K562 (cell line): ENCODE measurements around the gene IRF3. TPM values are rescaled to one million over a fixed set of nuclear protein-coding genes. Genes with fewer than 3 reads are reported as not detected.

Experiments
- FOXK2 ChIP-seq, 2 experiments: fragments of 450-650 bp; IDR thresholded peaks in 1 of 2; conservative IDR thresholded peaks in 1 of 2; 2 replicates each; pipeline ENCODE4 v1.6.1; 2016; ENCODE audit warnings: low read depth in 2 of 2, mild to moderate bottlenecking in 1 of 2
- KDM5B ChIP-seq: fragments of 200-600 bp; sonication (generic); IDR thresholded peaks from 2 replicates; pipeline ENCODE4 v1.6.1; 2012; ENCODE audit warnings: low read depth, mild to moderate bottlenecking, moderate library complexity, low read length, control low read depth, inconsistent platforms; ENCODE audit not compliant: insufficient replicate concordance
- MEIS2 ChIP-seq: fragments of 450-650 bp; IDR thresholded peaks from 2 replicates; pipeline ENCODE4 v1.6.1; 2014; ENCODE audit warnings: mild to moderate bottlenecking; ENCODE audit not compliant: partially characterized antibody
- NR1H2 ChIP-seq: sonication (generic); formaldehyde crosslinking; IDR thresholded peaks from 2 replicates; pipeline ENCODE4 v1.4.0; 2020; ENCODE audit warnings: mild to moderate bottlenecking, missing genetic modification reagents
- NR2C2 ChIP-seq, 2 experiments: fragments of 200-800 bp in 1 of 2; sonication (Bioruptor generic) in 1 of 2; sonication (generic) in 1 of 2; formaldehyde crosslinking in 1 of 2; IDR thresholded peaks; 2 replicates each; pipeline versions ENCODE4 v1.6.1 to v1.8.0; 2016 to 2022; ENCODE audit warnings: mild to moderate bottlenecking in 1 of 2, missing compliant biosample characterization in 1 of 2, missing genetic modification characterization in 1 of 2, missing genetic modification reagents in 1 of 2
- RAD21 ChIP-seq, 2 experiments: fragments of 250-450 bp in 1 of 2; fragments of 450-650 bp in 1 of 2; sonication (Bioruptor Pico) in 1 of 2; formaldehyde crosslinking in 1 of 2; IDR thresholded peaks in 1 of 2; conservative IDR thresholded peaks in 1 of 2; 2 replicates each; pipeline versions ENCODE4 v1.4.0 to v1.8.0; 2020 to 2022; ENCODE audit warnings: mild to moderate bottlenecking in 2 of 2, moderate library complexity in 1 of 2
- RFX1 ChIP-seq: fragments of 450-650 bp; IDR thresholded peaks from 2 replicates; pipeline ENCODE4 v1.6.1; 2016; ENCODE audit warnings: mild to moderate bottlenecking, moderate library complexity
- SP1 ChIP-seq: sonication (generic); formaldehyde crosslinking; IDR thresholded peaks from 2 replicates; pipeline ENCODE4 v1.8.1; 2022; ENCODE audit warnings: mild to moderate bottlenecking, missing genetic modification reagents
- STAG1 ChIP-seq: sonication (generic); formaldehyde crosslinking; IDR thresholded peaks from 2 replicates; pipeline ENCODE4 v1.5.0; 2020; ENCODE audit warnings: missing genetic modification reagents, borderline replicate concordance
- ZNF146 ChIP-seq: IDR thresholded peaks from one replicate; pipeline ENCODE4 v1.6.1; 2018; ENCODE audit warnings: missing compliant biosample characterization; ENCODE audit not compliant: unreplicated experiment
- ZNF766 ChIP-seq: fragments of 200-800 bp; sonication (Bioruptor generic); conservative IDR thresholded peaks from 2 replicates; pipeline ENCODE4 v1.6.1; 2016; ENCODE audit warnings: missing genetic modification characterization, missing compliant biosample characterization
- ZNF77 ChIP-seq: fragments of 250-450 bp; sonication (Bioruptor Pico); IDR thresholded peaks from 2 replicates; pipeline ENCODE4 v1.5.0; 2020
- polyA plus RNA-seq, 8 experiments: library from polyadenylated mRNA; depleted of rRNA in 4 of 8; stranded (reverse) in 5 of 8; unstranded in 3 of 8; fragments of >200 nt; fragmentation: Nextera tagmentation in 2 of 8; fragmentation: Illumina TruSeq in 1 of 8; extraction: Ambion mirVana in 2 of 8; extraction: Trizol in 1 of 8; gene quantifications; 2 replicates each; pipeline versions ENCODE4 v1.2.1 to v1.2.3, GENCODE V29; 2011 to 2014; ENCODE audit warnings: inconsistent platforms in 1 of 8, missing spikeins in 1 of 8
- total RNA-seq, 7 experiments: library from RNA; depleted of rRNA in 6 of 7; stranded (reverse); fragments of >200 nt in 6 of 7; fragmentation: Illumina TruSeq in 2 of 7; extraction: Trizol in 2 of 7; gene quantifications; 2 replicates each; pipeline versions ENCODE4 v1.2.1 to v1.2.3, GENCODE V29; 2011 to 2021; ENCODE audit warnings: low replicate concordance in 1 of 7
- TF ChIP-seq, protein P1 (sequence below): sonication (generic); formaldehyde crosslinking; IDR thresholded peaks from 2 replicates; pipeline ENCODE4 v1.8.0; 2022; ENCODE audit warnings: mild to moderate bottlenecking, missing genetic modification reagents
- TF ChIP-seq, protein P2 (sequence below): fragments of 450-650 bp; IDR thresholded peaks from 2 replicates; pipeline ENCODE4 v1.6.1; 2017; ENCODE audit warnings: antibody characterized with exemption, mild to moderate bottlenecking
- TF ChIP-seq, protein P3 (sequence below): fragments of 450-650 bp; IDR thresholded peaks from 2 replicates; pipeline ENCODE4 v1.6.1; 2014; ENCODE audit warnings: low read depth, mild to moderate bottlenecking, moderate library complexity, borderline replicate concordance

IRF3 gene
- total and polyA plus RNA-seq, 9 of the 15 experiments (the other 6 are each of a cell fraction or from before 2014, with no cell fraction given) = 7.5 to 145 (median 65.4) TPM

DNA sequence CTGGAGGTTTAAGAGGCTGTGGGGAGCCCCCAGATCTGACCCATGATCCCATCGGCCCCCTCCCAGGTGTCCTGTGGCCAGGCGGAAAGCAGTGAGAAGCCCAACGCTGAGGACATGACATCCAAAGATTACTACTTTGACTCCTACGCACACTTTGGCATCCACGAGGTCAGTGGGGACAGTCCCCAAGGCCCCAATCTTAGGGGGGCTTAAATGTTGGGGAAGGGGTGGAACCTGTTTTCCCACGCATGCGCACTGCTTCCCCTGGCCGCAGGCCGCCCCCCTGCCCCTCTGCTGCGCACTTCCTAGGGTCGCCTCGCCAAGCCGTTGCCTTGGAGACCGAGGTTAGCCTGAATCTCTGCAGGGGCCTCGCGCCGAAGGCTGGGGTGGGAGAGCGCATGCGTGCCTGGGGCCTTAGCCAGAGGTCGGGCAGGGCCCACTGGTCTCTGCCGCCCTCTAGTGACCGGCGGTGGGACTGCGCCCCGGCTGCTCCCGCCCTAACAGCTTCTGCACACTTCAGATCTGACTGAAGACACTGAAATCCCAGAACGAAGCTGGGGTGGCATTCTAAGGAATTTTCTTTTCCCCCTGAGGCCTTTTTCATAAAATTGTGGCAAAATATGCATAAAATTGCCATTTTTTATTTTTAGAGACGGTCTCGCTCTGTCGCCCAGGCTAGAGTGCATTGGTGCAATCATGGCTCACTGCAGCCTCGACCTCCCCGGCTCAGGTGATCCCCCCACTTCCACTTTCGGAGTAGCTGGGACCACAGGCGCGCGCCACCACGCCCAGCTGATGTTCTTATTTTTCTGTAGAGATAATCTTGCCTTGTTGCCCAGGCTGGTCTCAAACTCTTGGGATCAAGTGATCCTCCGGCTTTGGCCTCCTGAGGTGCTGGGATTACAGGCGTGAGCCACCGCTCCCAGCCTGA, 15.0 kb upstream of the IRF3 start (continued):
- TF ChIP-seq, protein P1, sequence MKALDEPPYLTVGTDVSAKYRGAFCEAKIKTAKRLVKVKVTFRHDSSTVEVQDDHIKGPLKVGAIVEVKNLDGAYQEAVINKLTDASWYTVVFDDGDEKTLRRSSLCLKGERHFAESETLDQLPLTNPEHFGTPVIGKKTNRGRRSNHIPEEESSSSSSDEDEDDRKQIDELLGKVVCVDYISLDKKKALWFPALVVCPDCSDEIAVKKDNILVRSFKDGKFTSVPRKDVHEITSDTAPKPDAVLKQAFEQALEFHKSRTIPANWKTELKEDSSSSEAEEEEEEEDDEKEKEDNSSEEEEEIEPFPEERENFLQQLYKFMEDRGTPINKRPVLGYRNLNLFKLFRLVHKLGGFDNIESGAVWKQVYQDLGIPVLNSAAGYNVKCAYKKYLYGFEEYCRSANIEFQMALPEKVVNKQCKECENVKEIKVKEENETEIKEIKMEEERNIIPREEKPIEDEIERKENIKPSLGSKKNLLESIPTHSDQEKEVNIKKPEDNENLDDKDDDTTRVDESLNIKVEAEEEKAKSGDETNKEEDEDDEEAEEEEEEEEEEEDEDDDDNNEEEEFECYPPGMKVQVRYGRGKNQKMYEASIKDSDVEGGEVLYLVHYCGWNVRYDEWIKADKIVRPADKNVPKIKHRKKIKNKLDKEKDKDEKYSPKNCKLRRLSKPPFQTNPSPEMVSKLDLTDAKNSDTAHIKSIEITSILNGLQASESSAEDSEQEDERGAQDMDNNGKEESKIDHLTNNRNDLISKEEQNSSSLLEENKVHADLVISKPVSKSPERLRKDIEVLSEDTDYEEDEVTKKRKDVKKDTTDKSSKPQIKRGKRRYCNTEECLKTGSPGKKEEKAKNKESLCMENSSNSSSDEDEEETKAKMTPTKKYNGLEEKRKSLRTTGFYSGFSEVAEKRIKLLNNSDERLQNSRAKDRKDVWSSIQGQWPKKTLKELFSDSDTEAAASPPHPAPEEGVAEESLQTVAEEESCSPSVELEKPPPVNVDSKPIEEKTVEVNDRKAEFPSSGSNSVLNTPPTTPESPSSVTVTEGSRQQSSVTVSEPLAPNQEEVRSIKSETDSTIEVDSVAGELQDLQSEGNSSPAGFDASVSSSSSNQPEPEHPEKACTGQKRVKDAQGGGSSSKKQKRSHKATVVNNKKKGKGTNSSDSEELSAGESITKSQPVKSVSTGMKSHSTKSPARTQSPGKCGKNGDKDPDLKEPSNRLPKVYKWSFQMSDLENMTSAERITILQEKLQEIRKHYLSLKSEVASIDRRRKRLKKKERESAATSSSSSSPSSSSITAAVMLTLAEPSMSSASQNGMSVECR (CRISPR knock-in tag) = peak; percentile 68; the same call in 1 of the 2 replicates
- TF ChIP-seq NR1H2 (0 out of 2 replicates have a peak, but pooled peaks have one; percentile 52), ZNF77 (CRISPR knock-in tag) (no peak), FOXK2 (conservative IDR thresholded peaks at IDR 0.05 in 1 of 2, IDR thresholded peaks at IDR 0.05 in 1 of 2; ENCODE audit: low read depth in 2 of 2) (no peak), KDM5B (no peak), RFX1 (peak; percentile 90), NR2C2 (CRISPR knock-in tag; IDR thresholded peaks at IDR 0.05) (no peak), NR2C2 (tag; IDR thresholded peaks at IDR 0.05) (peak; percentile 44; the same call in 1 of the 2 replicates), STAG1 (peak; percentile 68), MEIS2 (peak; percentile 25), ZNF766 (peak; percentile 34; the same call in 1 of the 2 replicates), ZNF146 (CRISPR knock-in tag) (no peak), RAD21 (CRISPR knock-in tag; conservative IDR thresholded peaks at IDR 0.05 in 1 of 2, IDR thresholded peaks at IDR 0.05 in 1 of 2) (peak; percentile 78 to 81), SP1 (CRISPR knock-in tag) (peak; percentile 79)
- TF ChIP-seq, protein P2, sequence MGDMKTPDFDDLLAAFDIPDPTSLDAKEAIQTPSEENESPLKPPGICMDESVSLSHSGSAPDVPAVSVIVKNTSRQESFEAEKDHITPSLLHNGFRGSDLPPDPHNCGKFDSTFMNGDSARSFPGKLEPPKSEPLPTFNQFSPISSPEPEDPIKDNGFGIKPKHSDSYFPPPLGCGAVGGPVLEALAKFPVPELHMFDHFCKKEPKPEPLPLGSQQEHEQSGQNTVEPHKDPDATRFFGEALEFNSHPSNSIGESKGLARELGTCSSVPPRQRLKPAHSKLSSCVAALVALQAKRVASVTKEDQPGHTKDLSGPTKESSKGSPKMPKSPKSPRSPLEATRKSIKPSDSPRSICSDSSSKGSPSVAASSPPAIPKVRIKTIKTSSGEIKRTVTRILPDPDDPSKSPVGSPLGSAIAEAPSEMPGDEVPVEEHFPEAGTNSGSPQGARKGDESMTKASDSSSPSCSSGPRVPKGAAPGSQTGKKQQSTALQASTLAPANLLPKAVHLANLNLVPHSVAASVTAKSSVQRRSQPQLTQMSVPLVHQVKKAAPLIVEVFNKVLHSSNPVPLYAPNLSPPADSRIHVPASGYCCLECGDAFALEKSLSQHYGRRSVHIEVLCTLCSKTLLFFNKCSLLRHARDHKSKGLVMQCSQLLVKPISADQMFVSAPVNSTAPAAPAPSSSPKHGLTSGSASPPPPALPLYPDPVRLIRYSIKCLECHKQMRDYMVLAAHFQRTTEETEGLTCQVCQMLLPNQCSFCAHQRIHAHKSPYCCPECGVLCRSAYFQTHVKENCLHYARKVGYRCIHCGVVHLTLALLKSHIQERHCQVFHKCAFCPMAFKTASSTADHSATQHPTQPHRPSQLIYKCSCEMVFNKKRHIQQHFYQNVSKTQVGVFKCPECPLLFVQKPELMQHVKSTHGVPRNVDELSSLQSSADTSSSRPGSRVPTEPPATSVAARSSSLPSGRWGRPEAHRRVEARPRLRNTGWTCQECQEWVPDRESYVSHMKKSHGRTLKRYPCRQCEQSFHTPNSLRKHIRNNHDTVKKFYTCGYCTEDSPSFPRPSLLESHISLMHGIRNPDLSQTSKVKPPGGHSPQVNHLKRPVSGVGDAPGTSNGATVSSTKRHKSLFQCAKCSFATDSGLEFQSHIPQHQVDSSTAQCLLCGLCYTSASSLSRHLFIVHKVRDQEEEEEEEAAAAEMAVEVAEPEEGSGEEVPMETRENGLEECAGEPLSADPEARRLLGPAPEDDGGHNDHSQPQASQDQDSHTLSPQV = peak; percentile 24; the same call in 1 of the 2 replicates
- TF ChIP-seq, protein P3, sequence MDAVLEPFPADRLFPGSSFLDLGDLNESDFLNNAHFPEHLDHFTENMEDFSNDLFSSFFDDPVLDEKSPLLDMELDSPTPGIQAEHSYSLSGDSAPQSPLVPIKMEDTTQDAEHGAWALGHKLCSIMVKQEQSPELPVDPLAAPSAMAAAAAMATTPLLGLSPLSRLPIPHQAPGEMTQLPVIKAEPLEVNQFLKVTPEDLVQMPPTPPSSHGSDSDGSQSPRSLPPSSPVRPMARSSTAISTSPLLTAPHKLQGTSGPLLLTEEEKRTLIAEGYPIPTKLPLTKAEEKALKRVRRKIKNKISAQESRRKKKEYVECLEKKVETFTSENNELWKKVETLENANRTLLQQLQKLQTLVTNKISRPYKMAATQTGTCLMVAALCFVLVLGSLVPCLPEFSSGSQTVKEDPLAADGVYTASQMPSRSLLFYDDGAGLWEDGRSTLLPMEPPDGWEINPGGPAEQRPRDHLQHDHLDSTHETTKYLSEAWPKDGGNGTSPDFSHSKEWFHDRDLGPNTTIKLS = 0 out of 2 replicates have a peak, but pooled peaks have one; percentile 7
